Renal cortex interstitium (tissue), 11 donors: ENCODE results near the gene TRIM17. TPM values are rescaled to one million over a fixed set of nuclear protein-coding genes. Genes with fewer than 3 reads are reported as not detected.
"Not testable (repeated sequence)": the region's sequence is repeated elsewhere in the genome, so short reads cannot be mapped to it uniquely, and the experiment has no call there.

Experiments
- DNase-seq, 11 donors: peaks; one replicate each; pipeline ENCODE4 v3.0.0-alpha.2; 2013; ENCODE audit warnings: low read depth in 9 of 11, low spot score in 4 of 11; ENCODE audit errors: extremely low read depth in 1 of 11
- polyA plus RNA-seq, 3 donors: library from polyadenylated mRNA; unstranded; fragments of 120-200 nt; gene quantifications; one replicate each; pipeline ENCODE4 v1.2.1, GENCODE V29; 2013; ENCODE audit not compliant: insufficient read length in 3 of 3

The TRIM17 gene
- polyA plus RNA-seq, 3 donors, result 8.6 to 12.3 (median 9.4) TPM

DNA sequence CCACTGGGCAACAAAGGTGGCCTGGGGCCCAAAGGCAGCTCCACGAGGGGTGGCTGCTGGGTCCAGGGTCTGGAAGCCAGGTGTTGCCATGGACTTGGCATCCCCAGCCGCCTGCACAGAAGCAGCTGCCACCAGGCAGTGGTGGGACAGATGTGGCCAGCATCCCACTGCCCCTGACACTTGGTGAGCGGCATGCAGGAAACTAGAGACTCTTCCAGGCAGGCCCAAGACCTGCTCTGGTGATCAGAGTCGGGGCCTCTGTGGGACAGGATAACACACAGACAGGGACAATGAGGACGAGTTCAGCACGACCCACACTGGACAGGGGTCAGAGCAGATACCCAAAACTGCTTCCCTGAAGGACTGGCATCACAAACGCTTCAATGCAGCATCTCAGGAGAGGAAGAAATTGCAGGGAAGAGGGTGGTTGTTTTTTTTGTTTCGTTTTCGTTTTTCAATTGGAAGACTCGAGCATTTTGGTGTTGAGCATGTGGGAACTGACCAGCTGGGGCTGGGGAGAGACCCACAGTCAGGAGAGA lies 36.4 kb upstream of the TRIM17 start:
- DNase-seq, result no peak

DNA sequence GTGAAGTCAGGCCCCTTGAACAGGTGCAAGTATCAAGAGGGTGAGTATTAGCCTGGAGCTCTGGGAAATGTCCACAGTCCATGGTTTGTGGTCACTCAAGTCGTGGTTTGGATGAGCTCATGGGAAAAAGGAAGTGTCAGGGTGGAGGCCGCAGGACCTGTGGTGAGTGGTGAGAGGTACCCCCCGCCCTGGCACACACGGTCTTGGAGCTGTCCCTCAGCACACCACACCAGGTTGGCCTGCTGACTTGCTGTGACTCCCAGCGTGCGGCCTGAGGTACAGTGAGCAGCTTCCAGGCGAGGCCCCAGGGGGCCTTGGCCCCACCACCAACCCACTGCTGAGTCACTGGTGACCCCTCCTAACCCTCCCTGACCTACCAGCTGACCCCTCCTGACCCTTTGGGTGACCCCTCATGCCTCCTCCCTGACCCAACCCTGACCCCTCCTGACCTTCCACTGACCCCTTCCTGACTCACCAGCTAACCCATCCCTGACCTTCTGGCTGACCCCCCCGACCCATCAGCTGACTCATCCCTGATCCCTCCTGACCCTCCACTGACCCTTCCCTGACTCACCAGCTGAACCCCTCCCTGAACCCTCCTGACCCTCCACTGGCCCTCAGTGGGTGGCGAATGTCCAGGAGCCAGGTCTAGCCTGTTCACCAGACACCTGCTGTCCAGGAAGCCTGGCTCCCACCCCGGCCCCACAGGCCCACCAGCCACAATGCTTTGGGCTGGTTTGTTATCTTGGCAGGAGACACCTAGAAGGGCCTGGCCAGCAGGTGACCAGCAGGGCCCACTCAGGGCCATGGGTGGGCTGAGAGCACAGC lies 35.7 kb upstream of the TRIM17 start:
- no peak for DNase-seq

DNA sequence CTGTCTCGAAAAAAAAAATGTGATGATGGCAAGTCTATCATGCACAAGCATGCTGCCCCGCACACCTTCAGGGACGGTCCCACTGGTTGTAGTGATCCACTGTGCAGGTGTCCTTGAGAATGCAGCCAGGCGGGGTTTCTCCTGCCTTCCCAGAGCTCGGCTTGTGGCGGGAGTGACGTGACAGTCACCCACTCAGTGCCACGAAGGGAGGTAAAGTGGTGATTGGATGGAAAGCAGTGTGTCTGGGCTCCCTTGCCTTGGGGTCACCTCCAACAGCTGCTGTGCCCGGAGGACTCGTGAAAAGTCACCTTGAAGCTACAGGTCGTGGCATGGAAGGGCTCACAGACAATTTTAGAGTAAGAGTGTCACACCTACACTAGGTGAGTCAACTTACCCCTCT lies 33.5 kb upstream of the TRIM17 start:
- DNase-seq, result no peak

DNA sequence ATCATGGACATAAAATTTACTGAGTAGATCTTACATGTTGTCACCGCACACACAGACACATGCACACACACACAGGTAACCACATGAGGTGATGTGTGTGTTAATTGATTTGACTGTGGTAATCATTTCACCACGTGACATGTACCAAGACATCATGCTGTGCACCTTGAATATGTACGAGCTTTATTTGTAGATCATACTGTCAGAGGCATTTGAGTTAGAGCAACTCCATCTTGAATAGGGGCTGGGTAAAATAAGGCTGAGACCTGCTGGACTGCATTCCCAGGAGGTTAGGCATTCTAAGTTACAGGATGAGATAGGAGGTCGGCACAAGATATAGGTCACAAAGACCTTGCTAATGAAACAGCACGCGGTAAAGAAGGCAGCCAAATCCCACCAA lies 31.7 kb upstream of the TRIM17 start:
- DNase-seq, result no peak

DNA sequence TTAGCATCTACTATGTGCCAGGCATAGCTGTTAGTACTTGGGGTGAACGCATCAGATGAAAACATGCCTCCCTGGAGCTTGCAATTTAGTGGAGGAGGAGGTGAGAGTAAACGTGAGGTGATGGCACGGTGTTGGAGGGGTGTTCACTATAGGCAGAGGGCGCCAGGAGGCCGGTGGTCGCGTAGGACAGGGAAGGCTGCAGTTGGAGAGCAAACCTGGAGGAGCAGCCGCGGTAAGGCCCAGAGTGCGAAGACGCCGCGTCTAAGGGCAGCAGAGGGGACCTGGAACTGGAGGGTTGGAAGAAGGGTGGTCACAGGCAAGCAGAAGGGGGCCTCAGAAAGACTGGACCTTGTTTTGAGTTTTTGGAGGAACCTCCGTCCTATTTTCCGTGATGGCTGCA lies 30.2 kb upstream of the TRIM17 start:
- no peak for DNase-seq

DNA sequence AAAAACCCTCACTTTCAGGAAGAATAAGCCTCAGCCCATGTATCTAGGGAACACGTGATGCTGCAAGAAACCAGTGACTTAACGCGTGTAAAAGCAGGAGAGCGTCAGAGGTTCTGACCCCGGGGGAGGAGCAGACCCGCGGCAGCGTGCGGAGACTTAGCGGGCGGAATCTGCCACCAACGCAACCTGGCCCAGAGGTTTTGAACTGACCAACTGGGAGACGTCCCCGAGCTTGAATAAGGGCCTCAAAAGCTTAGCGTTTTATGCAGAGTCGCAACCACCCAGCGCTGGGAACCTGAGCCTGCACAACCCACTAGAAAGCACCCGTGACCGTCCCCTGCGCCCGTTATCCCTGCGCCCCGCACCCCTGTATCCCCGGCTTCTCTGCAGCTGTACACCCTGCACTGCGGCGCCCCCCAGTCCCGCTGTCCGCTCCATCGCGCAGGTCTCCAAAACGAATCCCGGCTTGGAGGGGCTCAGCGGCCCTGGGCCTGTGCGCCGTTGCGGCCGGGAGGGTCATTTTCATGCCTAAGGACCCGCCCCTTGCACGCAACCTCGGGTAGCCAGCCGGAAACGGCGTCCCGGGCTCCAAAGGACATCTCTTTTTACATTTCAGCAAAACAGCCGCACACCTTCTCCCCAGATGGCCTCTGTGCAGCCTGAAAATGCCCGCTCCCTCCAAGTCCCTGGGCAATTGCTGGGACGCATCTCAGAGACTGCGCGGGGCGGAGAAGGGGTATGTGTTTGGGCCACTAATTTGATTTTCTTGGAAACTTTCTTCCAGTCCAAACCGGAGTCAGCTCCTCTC lies 29.4 kb upstream of the TRIM17 start:
- DNase-seq, result peak in 1 of 11 donors; percentile 59

DNA sequence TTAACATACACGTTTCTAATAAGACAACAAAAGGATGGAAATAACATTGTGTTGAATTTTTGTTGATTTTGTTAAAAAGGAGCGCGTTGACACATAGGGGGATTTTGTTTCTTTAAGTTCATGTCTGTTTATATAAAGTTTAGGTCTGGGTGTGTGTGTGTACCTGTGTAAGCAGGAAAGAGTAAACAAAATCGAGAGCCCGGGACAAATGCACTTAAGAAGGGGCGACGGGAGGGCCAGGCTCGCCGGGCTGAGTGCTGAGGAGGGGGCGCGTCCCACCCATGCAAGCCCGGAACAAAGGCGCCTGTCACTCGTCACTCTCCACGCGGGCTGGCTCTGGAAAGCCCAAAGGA lies 28.8 kb upstream of the TRIM17 start:
- DNase-seq, result no peak

DNA sequence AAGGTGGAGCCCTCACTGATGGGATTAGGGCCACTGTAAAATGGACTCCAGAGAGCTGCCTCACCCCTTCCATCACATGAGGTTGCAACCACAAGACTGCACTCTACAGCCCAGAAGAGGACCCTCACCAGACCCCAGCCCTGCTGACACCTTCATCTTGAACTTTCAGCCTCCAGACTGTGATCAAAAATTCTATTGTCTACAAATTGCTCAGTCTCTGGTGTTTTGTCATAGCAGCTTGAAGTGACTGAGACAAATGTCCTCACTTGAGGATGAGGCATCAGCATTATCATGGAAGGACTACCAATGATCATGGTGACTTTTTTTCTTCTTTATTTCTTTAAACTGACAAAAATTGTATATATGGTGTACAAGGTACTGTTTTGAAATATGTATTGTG lies 26.7 kb upstream of the TRIM17 start:
- DNase-seq, result no peak

DNA sequence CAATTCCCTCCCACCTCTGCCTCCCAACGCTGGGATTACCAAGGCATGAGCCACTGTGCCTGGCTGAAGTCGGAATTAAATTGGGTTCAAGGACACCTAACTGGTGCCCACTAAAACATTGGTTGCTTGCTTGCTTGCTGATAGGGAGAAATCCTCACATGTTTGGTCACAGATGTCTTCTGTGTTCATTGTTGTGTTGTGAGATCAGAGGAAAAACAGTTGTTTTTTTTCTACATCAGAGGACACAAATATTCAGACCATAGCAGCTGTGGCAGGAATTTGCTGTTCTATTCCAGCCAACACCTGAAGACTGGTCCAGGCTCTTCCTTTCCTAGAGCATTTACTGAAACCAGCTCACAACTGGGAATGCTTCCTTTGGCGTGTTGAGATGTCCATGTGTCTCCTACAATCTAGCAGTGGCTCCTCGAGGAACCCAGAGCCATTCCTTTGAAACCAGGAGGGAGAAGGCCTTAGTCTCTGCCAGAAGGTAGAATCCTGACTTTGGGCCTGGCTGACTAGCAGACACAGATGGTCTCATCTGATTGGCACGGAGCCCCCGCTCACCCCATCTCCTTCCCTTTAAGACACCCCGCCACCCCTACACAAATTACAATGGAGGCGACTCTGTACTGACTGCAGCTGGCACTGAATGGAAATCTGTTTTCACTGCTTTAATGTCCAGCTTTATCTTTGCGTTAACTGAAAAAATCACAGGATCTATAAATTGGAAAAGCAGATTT lies 24.3 kb upstream of the TRIM17 start:
- no peak for DNase-seq

DNA sequence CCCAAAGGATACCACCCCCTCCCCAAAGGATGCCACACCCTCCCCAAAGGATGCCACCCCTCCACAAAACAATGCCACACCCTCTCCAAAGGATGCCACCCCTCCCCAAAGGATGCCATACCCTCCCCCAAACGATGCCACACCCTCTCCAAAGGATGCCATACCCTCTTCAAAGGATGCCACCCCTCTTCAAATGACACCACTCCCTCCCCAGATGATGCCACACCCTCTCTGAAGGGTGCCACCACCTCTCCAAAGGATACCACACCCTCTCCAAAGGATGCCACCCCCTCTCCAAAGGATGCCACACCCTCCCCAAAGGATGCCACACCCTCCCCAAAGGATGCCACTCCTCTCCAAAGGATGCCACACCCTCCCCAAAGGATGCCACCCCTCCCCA lies 21.6 kb upstream of the TRIM17 start:
- DNase-seq, result no peak

DNA sequence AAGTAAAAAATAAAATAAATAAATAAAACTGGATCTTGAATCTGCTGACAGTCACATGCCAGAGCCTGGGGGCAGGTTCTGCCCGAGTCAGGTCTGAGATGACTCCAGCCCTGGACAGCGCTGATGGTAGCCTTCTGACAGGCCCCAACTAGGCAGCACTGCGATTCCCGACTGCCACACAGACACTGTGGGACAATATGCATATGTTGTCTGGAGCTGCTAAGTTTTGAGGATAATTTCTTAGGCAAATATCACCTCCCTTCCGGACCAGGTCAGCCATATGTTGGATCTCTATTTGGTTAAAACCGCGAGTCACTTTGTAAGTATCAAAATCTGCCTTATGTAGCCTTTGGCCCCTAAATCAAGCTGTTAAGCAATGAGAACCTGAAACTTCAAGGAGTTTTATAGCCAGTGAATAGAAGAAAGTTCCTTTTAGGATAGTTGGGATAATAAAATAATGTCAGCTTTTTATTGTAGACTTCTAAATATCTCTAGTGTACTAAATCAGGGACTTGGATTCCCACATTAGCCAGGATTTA lies 20.8 kb upstream of the TRIM17 start:
- DNase-seq, result no peak

DNA sequence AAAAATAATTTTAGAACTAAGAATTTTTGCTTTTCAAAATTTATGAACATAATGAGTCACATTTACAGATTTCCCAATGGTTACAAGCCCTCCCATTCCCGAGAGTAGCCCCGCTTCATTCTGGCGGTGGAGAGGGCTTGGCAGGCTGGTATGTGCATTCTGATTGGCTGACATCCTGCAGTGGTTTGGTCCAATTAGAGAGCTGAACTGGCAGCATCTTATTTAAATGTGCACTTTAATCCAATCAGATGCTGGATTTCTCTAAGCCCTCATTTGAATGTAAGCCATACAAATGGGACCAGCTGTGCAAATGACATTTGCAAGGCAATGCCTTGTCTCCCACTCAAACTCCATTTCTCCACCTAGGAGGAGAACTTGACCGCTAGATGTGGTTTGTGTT lies 18.0 kb upstream of the TRIM17 start:
- no peak for DNase-seq

DNA sequence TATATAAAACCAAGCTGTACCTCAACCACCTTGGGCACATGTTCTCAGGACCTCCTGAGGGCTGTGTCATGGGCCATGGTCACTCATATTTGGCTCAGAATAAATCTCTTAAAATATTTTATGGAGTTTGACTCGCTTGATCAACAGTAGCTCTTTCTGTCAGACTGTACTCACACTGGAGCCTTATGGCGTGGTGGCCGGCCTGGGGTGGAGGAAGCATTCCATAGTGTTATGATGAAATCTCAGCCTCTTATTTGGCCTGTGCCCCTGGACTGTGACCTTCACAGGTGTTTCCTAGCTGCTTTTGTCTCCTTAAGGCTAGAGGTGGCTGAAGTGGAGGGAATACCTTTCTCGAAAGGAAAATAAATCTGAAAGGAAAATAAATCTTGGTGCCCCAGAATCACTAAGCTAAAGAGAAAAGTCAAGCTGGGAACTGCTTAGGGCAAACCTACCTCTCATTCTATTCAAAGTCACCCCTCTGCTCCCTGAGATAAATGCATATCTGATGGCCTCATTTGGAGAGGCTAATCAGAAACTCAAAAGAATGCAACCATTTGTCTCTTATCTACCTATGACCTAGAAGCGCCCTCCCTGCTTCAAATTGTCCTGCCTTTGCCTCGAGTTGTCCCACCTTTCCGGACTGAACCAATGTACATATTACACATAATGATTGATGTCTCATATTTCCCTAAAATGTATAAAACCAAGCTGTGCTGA lies 16.8 kb upstream of the TRIM17 start:
- DNase-seq, result not testable (repeated sequence)

DNA sequence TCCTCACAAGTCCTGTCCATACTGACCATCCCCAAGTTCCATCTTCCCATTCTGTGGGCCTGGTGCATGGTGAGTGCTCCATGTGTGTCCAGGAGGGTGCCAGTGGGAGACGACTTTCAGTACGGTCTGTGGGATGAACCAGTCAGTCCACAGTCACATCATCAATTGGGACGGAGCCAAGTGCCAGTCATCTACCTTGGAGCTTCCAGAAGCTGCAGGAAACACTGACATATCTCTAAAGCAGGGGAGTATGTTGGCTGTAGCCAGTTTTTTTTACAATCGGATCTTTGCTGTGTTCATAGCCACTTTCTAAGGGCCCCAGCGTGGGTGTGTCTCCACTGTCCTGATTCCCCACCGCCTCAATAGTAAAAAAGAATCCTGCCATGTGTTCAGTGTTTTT lies 13.6 kb upstream of the TRIM17 start:
- no peak for DNase-seq

DNA sequence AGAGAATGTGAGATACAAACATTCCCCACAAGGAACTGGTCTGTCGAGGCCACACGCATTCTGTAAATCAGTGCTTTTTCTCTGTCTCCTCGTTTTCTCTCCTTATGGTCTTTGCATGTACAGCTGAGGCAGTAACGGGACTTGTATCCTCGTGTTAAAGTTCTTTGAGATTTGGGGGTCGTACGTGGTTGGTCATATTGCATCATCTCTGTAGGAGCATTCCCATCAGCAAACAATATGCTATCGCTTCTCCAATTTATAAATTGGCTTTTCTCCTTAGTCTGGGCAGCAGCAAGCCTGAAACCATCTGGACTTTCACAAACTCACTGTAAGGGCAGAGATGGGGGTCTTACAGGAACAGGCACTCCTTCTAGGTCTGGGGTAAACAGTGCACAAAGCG lies 13.0 kb upstream of the TRIM17 start:
- no peak for DNase-seq

DNA sequence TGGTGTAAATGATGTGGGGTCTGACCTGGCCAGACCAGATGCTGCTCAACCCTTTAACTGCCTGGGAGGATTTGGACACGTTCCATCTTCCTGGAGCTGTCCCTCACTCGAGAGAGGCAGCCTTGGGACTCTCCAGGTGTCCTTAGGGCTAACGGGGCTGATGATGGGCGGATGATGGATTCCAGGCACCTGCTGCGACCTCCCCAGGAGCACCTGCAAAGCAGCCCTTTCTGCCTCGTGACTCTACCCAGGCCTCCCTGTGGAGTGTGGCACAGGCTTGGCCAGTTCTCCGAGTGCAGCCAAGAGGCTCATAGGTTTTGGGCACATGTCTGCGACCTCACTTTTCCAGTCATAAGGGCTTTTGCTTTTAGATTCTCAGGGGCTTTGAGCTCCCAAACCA lies 12.3 kb upstream of the TRIM17 start:
- no peak for DNase-seq

DNA sequence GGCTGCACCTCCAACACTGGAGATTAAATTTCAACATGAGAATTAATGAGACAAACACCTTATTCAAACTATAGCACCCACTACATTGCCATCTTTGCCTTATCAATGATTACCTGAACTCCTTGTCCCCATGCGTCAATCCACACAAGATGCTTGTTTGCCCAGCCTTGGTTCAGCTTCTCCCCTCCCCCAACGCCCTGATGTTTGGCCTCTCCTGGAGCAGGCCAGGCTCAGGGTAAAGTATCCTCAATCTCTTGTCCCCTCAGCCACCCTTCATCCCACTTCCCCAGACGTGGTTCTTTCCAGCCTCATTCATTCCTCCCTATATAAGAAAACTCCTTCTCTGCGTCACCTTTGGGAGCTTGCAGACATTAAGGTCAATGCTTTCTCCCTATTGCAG lies 11.8 kb upstream of the TRIM17 start:
- no peak for DNase-seq

DNA sequence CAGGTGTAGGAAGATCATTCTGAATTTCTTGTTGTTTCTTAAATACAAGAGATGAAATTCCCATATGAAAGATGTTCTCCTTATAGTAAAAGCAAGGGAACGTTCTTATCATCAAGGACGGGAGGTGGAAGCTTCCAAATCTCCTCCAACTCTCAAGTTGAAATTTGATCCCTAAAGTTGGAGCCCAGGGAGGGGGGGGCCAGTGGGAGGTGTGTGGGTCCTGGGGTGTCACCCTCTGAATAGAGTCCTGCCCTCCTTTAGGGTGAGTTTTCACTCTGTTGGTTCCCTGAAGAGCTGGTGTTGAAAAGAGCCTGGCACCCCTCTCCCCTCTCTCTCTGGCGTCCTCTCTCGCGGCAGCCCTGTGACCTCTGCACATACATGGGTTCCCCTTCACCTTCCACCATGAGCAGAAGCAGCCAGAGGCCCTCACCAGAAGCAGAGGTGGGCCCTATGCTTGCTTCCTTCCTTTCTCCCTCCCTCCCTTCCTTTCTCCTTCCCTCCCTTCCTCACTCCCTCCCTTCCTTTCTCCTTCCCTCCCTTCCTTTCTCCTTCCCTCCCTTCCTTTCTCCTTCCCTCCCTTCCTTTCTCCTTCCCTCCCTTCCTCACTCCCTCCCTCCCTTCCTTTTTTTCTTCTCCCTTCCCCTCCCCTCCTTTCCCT lies 10.0 kb upstream of the TRIM17 start:
- no peak for DNase-seq
